ENCODE results near the gene DIAPH2. TPM values are rescaled to one million over a fixed set of nuclear protein-coding genes. Genes with fewer than 3 reads are reported as not detected.

The DIAPH2 gene
- total RNA-seq, 6 experiments from 2014 or later, result 10.1 to 13.5 (median 11.6) TPM

GRCh38 chrX:97294041-97294440 is 609.4 kb downstream of the DIAPH2 start:
- no peak for DNase-seq
- Mint-ChIP-seq H3K4me3 (no peak overlapping the region), H3K27me3 (ENCODE audit: insufficient read depth) (no peaks in the 10 kb centered on the region; the same call in 1 of the 2 replicates), H3K27ac (no peak overlapping the region), H3K4me1 (ENCODE audit: low read depth) (no peaks in the 10 kb centered on the region), H3K36me3 (ENCODE audit: low read depth) (no peaks in the 10 kb centered on the region), H3K9me3 (no peaks in the 10 kb centered on the region)
- no peak for TF ChIP-seq CTCF (IDR thresholded peaks at IDR 0.05)

GRCh38 chrX:97295954-97296353 is 611.3 kb downstream of the DIAPH2 start:
- H3K27me3 Mint-ChIP-seq (ENCODE audit: insufficient read depth), result no peaks in the 10 kb centered on the region
- no peaks in the 10 kb centered on the region for H3K36me3 Mint-ChIP-seq (ENCODE audit: low read depth)
- H3K9me3 Mint-ChIP-seq, result no peaks in the 10 kb centered on the region
- no peak overlapping the region for H3K4me3 Mint-ChIP-seq
- no peak overlapping the region for H3K27ac Mint-ChIP-seq
- DNase-seq, result no peak
- H3K4me1 Mint-ChIP-seq (ENCODE audit: low read depth), result no peaks in the 10 kb centered on the region
- TF ChIP-seq CTCF (IDR thresholded peaks at IDR 0.05), result no peak

GRCh38 chrX:97306771-97307470 is 622.3 kb downstream of the DIAPH2 start:
- Mint-ChIP-seq H3K27me3 (ENCODE audit: insufficient read depth) (no peaks in the 10 kb centered on the region), H3K4me1 (ENCODE audit: low read depth) (peaks cover 17% of the 10 kb centered on the region), H3K4me3 (no peak overlapping the region), H3K27ac (no peak overlapping the region), H3K36me3 (ENCODE audit: low read depth) (no peaks in the 10 kb centered on the region), H3K9me3 (no peaks in the 10 kb centered on the region)
- no peak for DNase-seq
- no peak for TF ChIP-seq CTCF (IDR thresholded peaks at IDR 0.05)

- Mint-ChIP-seq H3K4me3 (no peak overlapping the region), H3K27ac (no peak overlapping the region), H3K4me1 (ENCODE audit: low read depth) (peaks cover 17% of the 10 kb centered on the region), H3K9me3 (no peaks in the 10 kb centered on the region), H3K36me3 (ENCODE audit: low read depth) (no peaks in the 10 kb centered on the region), H3K27me3 (ENCODE audit: insufficient read depth) (no peaks in the 10 kb centered on the region)
- peak; percentile 44 for DNase-seq
- TF ChIP-seq CTCF (IDR thresholded peaks at IDR 0.05), result no peak
These were observed 623.5 kb downstream of the DIAPH2 start for GRCh38 chrX:97308171-97308570.

GRCh38 chrX:97309487-97310116 is 625.0 kb downstream of the DIAPH2 start:
- no peaks in the 10 kb centered on the region for H3K27me3 Mint-ChIP-seq (ENCODE audit: insufficient read depth)
- H3K9me3 Mint-ChIP-seq, result no peaks in the 10 kb centered on the region
- H3K4me3 Mint-ChIP-seq, result no peak overlapping the region
- H3K27ac Mint-ChIP-seq, result no peak overlapping the region
- TF ChIP-seq CTCF (IDR thresholded peaks at IDR 0.05), result no peak
- no peaks in the 10 kb centered on the region for H3K36me3 Mint-ChIP-seq (ENCODE audit: low read depth)
- H3K4me1 Mint-ChIP-seq (ENCODE audit: low read depth), result peaks cover 17% of the 10 kb centered on the region
- DNase-seq, result no peak
